NCI-H1092 (cell line): ENCODE measurements around the gene TAF8.
A peak's percentile ranks its signal among the peaks of the same experiment; 100 is the strongest.
"Not testable (repeated sequence)": the region's sequence is repeated elsewhere in the genome, so short reads cannot be mapped to it uniquely, and the experiment has no call there.

ENCODE experiments used
- DNase-seq: peaks from one replicate; lab custom pipeline; 2025; lab: John Stamatoyannopoulos, UW

Gene TAF8

GRCh38 chr6:42050297-42051267 is at the start of gene TAF8:
Gene TAF8 (plus strand): TSS chr6:42050524. CDS start chr6:42050542, 18 bp downstream.
- DNase-seq = peak; percentile 73

- DNase-seq = no peak
These were observed 48.8 kb upstream of the TAF8 start for GRCh38 chr6:42001506-42001905.

GRCh38 chr6:42003658-42004057 is 46.7 kb upstream of the TAF8 start:
- not testable (repeated sequence) for DNase-seq

GRCh38 chr6:42007286-42008137 is 42.8 kb upstream of the TAF8 start:
- no peak for DNase-seq

- not testable (repeated sequence) for DNase-seq
These were observed 42.2 kb upstream of the TAF8 start for GRCh38 chr6:42008138-42008528.

GRCh38 chr6:42009844-42010184 is 40.5 kb upstream of the TAF8 start:
- no peak for DNase-seq

GRCh38 chr6:42010185-42010891 is 40.0 kb upstream of the TAF8 start:
- DNase-seq = no peak

GRCh38 chr6:42010909-42011308 is 39.4 kb upstream of the TAF8 start:
- no peak for DNase-seq

- DNase-seq = no peak
These were observed 37.7 kb upstream of the TAF8 start for GRCh38 chr6:42012501-42013133.

GRCh38 chr6:42013134-42013516 is 37.2 kb upstream of the TAF8 start:
- no peak for DNase-seq

- DNase-seq = no peak
These were observed 33.2 kb upstream of the TAF8 start for GRCh38 chr6:42017021-42017643.

GRCh38 chr6:42020967-42021366 is 29.4 kb upstream of the TAF8 start:
- no peak for DNase-seq

- DNase-seq = no peak
These were observed 28.2 kb upstream of the TAF8 start for GRCh38 chr6:42021847-42022754.

GRCh38 chr6:42022755-42023384 is 27.5 kb upstream of the TAF8 start:
- DNase-seq = no peak

- no peak for DNase-seq
These were observed 25.1 kb upstream of the TAF8 start for GRCh38 chr6:42025066-42025844.

- DNase-seq = no peak
These were observed 24.5 kb upstream of the TAF8 start for GRCh38 chr6:42025845-42026243.

- DNase-seq = no peak
These were observed 23.8 kb upstream of the TAF8 start for GRCh38 chr6:42026540-42026939.

GRCh38 chr6:42028234-42029061 is 21.9 kb upstream of the TAF8 start:
- no peak for DNase-seq
